Tibial nerve (tissue), 4 donors: ENCODE results near the gene RREB1.

Experiments used
- CTCF ChIP-seq, 5 experiments: fragments of 200-600 bp in 3 of 5; fragments of 450-650 bp in 2 of 5; sonication (generic) in 3 of 5; IDR thresholded peaks; one replicate each; pipeline ENCODE4 v1.5.1; 2016 to 2019; ENCODE audit warnings: antibody characterized with exemption in 5 of 5, mild to moderate bottlenecking in 3 of 5, moderate library complexity in 2 of 5
- EP300 ChIP-seq, 2 donors: sonication (generic); formaldehyde crosslinking; IDR thresholded peaks; one replicate each; pipeline ENCODE4 v1.6.1; 2017; ENCODE audit warnings: antibody characterized with exemption in 2 of 2, mild to moderate bottlenecking in 1 of 2
- POLR2A ChIP-seq, 2 donors: fragments of 450-650 bp; IDR thresholded peaks; one replicate each; pipeline ENCODE4 v1.6.1; 2017; ENCODE audit warnings: antibody characterized with exemption in 2 of 2, mild to moderate bottlenecking in 2 of 2, moderate library complexity in 2 of 2

- TF ChIP-seq POLR2A (IDR thresholded peaks at IDR 0.05) (no peak), CTCF (IDR thresholded peaks at IDR 0.05) (no peak), EP300 (IDR thresholded peaks at IDR 0.05) (no peak)
Observed at GRCh38 chr6:7078856-7079255, 28.9 kb upstream of the RREB1 start.
